H9 (cell line): ENCODE measurements around the gene SDC3. TPM values are rescaled to one million over a fixed set of nuclear protein-coding genes. Genes with fewer than 3 reads are reported as not detected.

Source experiments
- DNase-seq: peaks from one replicate; pipeline ENCODE4 v3.0.0-alpha.2; 2017
- H2AFZ ChIP-seq: one replicate; pipeline ENCODE4 v1.6.1; 2013; ENCODE audit warnings: mild to moderate bottlenecking, low read length, control low read depth, moderate library complexity
- H2AK5ac ChIP-seq: 2 replicates; pipeline ENCODE4 v1.6.1; 2013; ENCODE audit warnings: low read length, control low read depth, mixed read lengths; ENCODE audit not compliant: insufficient read length
- H2BK120ac ChIP-seq: one replicate; pipeline ENCODE4 v1.6.1; 2013; ENCODE audit warnings: low read depth, mild to moderate bottlenecking, low read length, control low read depth, inconsistent platforms; ENCODE audit not compliant: poor library complexity, severe bottlenecking
- H2BK12ac ChIP-seq: 2 replicates; pipeline ENCODE4 v1.6.1; 2013; ENCODE audit warnings: low read length, control low read depth, mixed read lengths, low read depth; ENCODE audit not compliant: insufficient read length
- H2BK15ac ChIP-seq: 2 replicates; pipeline ENCODE4 v1.6.1; 2013; ENCODE audit warnings: low read depth, low read length, control low read depth
- H2BK20ac ChIP-seq: one replicate; pipeline ENCODE4 v1.6.1; 2013; ENCODE audit warnings: low read depth, mild to moderate bottlenecking, low read length, control low read depth, inconsistent platforms; ENCODE audit not compliant: poor library complexity, severe bottlenecking
- H2BK5ac ChIP-seq: 2 replicates; pipeline ENCODE4 v1.6.1; 2013; ENCODE audit warnings: low read length, control low read depth, mixed read lengths; ENCODE audit not compliant: insufficient read length
- H3K14ac ChIP-seq: 2 replicates; pipeline ENCODE4 v1.6.1; 2013; ENCODE audit warnings: low read length, control low read depth; ENCODE audit not compliant: insufficient read depth
- H3K18ac ChIP-seq: 2 replicates; pipeline ENCODE4 v1.6.1; 2013; ENCODE audit warnings: low read depth, mild to moderate bottlenecking, mixed read lengths, low read length, control low read depth; ENCODE audit not compliant: insufficient read length
- H3K23ac ChIP-seq: 2 replicates; pipeline ENCODE4 v1.6.1; 2013; ENCODE audit warnings: low read length, control low read depth, mixed read lengths, low read depth; ENCODE audit not compliant: insufficient read length
- H3K23me2 ChIP-seq: 2 replicates; pipeline ENCODE4 v1.6.1; 2013; ENCODE audit warnings: low read depth, mild to moderate bottlenecking, mixed read lengths, low read length, control low read depth; ENCODE audit not compliant: insufficient read length, poor library complexity, severe bottlenecking
- H3K27ac ChIP-seq: 2 replicates; pipeline ENCODE4 v1.5.1; 2013; ENCODE audit warnings: low read length, control low read depth, mixed read lengths, low read depth; ENCODE audit not compliant: insufficient read length
- H3K27me3 ChIP-seq: 2 replicates; pipeline ENCODE4 v1.6.1; 2013; ENCODE audit warnings: low read length, control low read depth, inconsistent platforms; ENCODE audit not compliant: insufficient read depth
- H3K4ac ChIP-seq: 2 replicates; pipeline ENCODE4 v1.6.1; 2013; ENCODE audit warnings: low read depth, mild to moderate bottlenecking, control low read depth, inconsistent platforms, low read length, moderate library complexity
- H3K4me1 ChIP-seq: 2 replicates; pipeline ENCODE4 v1.6.1; 2013; ENCODE audit warnings: low read length, control low read depth, inconsistent platforms; ENCODE audit not compliant: insufficient read depth
- H3K4me2 ChIP-seq: 2 replicates; pipeline ENCODE4 v1.6.1; 2013; ENCODE audit warnings: low read length, control low read depth, mixed read lengths; ENCODE audit not compliant: insufficient read length, insufficient read depth
- H3K56ac ChIP-seq: 2 replicates; pipeline ENCODE4 v1.6.1; 2013; ENCODE audit warnings: low read depth, mild to moderate bottlenecking, mixed read lengths, low read length, control low read depth; ENCODE audit not compliant: insufficient read length
- H3K79me1 ChIP-seq: 2 replicates; pipeline ENCODE4 v1.6.1; 2013; ENCODE audit warnings: low read depth, mild to moderate bottlenecking, moderate library complexity, low read length, control low read depth, inconsistent platforms; ENCODE audit not compliant: insufficient read depth, poor library complexity, severe bottlenecking
- H3K79me2 ChIP-seq: 2 replicates; pipeline ENCODE4 v1.6.1; 2013; ENCODE audit warnings: low read length, control low read depth, inconsistent platforms; ENCODE audit not compliant: insufficient read depth
- H3K9ac ChIP-seq: 2 replicates; pipeline ENCODE4 v1.6.1; 2013; ENCODE audit warnings: low read length, control low read depth, mixed read lengths; ENCODE audit not compliant: insufficient read length; ENCODE audit errors: extremely low read depth
- H3K9me3 ChIP-seq: one replicate; pipeline ENCODE4 v1.6.1; 2013; ENCODE audit warnings: low read depth, low read length, inconsistent platforms; ENCODE audit not compliant: control insufficient read depth
- H3T11ph ChIP-seq: one replicate; pipeline ENCODE4 v1.6.1; 2013; ENCODE audit warnings: mild to moderate bottlenecking, low read length, control low read depth, inconsistent platforms
- H4K20me1 ChIP-seq: one replicate; pipeline ENCODE4 v1.6.1; 2013; ENCODE audit not compliant: control insufficient read depth, insufficient read length, insufficient read depth
- H4K5ac ChIP-seq: 2 replicates; pipeline ENCODE4 v1.6.1; 2013; ENCODE audit warnings: low read depth, mild to moderate bottlenecking, mixed read lengths, low read length, control low read depth; ENCODE audit not compliant: insufficient read length
- H4K8ac ChIP-seq: replicated peaks from 2 replicates; pipeline ENCODE4 v1.6.1; 2013; ENCODE audit warnings: low read length, control low read depth, mixed read lengths, low read depth; ENCODE audit not compliant: insufficient read length
- H4K91ac ChIP-seq: 2 replicates; pipeline ENCODE4 v1.6.1; 2013; ENCODE audit warnings: low read depth, mild to moderate bottlenecking, moderate library complexity, mixed read lengths, low read length, control low read depth; ENCODE audit not compliant: insufficient read length
- H3K27ac Mint-ChIP-seq, 3 experiments: 2 replicates in 2 of 3; 3 replicates in 1 of 3; pipeline ENCODE4 v1.8.0; 2020 to 2021; ENCODE audit warnings: mixed read lengths in 3 of 3, mild to moderate bottlenecking in 1 of 3, moderate library complexity in 1 of 3
- H3K27me3 Mint-ChIP-seq: 2 replicates; pipeline ENCODE4 v1.8.0; 2021; ENCODE audit warnings: low read depth, mild to moderate bottlenecking, moderate library complexity, mixed read lengths
- H3K36me3 Mint-ChIP-seq, 3 experiments: 2 replicates in 2 of 3; 3 replicates in 1 of 3; pipeline ENCODE4 v1.8.0; 2020 to 2021; ENCODE audit warnings: low read depth in 3 of 3, mixed read lengths in 3 of 3; ENCODE audit not compliant: insufficient read depth in 1 of 3
- H3K4me1 Mint-ChIP-seq, 2 experiments: 2 replicates each; pipeline ENCODE4 v1.8.0; 2020; ENCODE audit warnings: mixed read lengths in 2 of 2
- H3K4me3 Mint-ChIP-seq, 2 experiments: 2 replicates in 1 of 2; 3 replicates in 1 of 2; pipeline ENCODE4 v1.8.0; 2020 to 2021; ENCODE audit warnings: mild to moderate bottlenecking in 2 of 2, mixed read lengths in 2 of 2, moderate library complexity in 1 of 2
- H3K9me3 Mint-ChIP-seq, 2 experiments: 2 replicates in 1 of 2; 3 replicates in 1 of 2; pipeline ENCODE4 v1.8.0; 2020; ENCODE audit warnings: mild to moderate bottlenecking in 2 of 2, mixed read lengths in 2 of 2, moderate library complexity in 1 of 2
- WGBS: extraction: QIAGEN DNeasy Blood & Tissue Kit; methylation state at CpG from one replicate; pipeline ENCODE4 v1.1.7; 2013; ENCODE audit warnings: missing lambda C conversion rate, low lambda C conversion rate, mixed read lengths; ENCODE audit not compliant: insufficient read length; ENCODE audit errors: extremely low coverage; 5-methylcytosine and 5-hydroxymethylcytosine counted together
- total RNA-seq: library from RNA; stranded (reverse); gene quantifications from 2 replicates; pipeline ENCODE4 v1.2.1, GENCODE V29; 2021
- TF ChIP-seq, protein P1 (sequence below): fragments of 200-600 bp; sonication (generic); conservative IDR thresholded peaks from 3 replicates; pipeline ENCODE4 v1.8.0; 2021; ENCODE audit warnings: antibody characterized with exemption, mild to moderate bottlenecking

The SDC3 gene
- total RNA-seq, 1 experiment from 2014 or later: 25.9 TPM

DNA sequence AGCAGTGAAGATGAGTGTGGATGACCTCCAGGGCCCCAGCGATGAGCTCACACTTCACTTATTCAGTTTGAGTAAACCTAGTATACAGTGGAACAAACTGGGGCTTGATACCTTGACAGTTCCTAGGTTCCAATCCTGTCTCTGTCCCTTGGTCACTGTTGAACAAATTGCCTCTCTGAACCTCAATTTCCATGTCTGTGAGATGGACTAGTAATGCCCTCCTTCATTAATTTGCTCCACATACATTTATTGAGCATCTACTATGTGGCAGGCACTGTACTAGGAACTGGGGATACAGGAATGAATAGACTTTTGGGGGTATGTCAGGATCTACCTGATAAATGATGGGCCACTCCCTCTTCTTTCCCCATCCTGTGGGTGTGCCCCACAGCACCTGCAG, 57.3 kb downstream of the SDC3 start:
- H3K27me3 ChIP-seq: no peaks in the 10 kb centered on the region
- Mint-ChIP-seq H3K36me3 (no peaks in the 10 kb centered on the region; a peak in 1 of 7 replicates), H3K9me3 (no peaks in the 10 kb centered on the region), H3K27me3 (peaks cover 10% of the 10 kb centered on the region), H3K27ac (no peak overlapping the region), H3K4me3 (no peak overlapping the region), H3K4me1 (peaks cover 36 to 50% of the 10 kb centered on the region in 2 experiments)
- TF ChIP-seq, protein P1, sequence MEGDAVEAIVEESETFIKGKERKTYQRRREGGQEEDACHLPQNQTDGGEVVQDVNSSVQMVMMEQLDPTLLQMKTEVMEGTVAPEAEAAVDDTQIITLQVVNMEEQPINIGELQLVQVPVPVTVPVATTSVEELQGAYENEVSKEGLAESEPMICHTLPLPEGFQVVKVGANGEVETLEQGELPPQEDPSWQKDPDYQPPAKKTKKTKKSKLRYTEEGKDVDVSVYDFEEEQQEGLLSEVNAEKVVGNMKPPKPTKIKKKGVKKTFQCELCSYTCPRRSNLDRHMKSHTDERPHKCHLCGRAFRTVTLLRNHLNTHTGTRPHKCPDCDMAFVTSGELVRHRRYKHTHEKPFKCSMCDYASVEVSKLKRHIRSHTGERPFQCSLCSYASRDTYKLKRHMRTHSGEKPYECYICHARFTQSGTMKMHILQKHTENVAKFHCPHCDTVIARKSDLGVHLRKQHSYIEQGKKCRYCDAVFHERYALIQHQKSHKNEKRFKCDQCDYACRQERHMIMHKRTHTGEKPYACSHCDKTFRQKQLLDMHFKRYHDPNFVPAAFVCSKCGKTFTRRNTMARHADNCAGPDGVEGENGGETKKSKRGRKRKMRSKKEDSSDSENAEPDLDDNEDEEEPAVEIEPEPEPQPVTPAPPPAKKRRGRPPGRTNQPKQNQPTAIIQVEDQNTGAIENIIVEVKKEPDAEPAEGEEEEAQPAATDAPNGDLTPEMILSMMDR: no peak
- no peak overlapping the region for H4K91ac ChIP-seq
- WGBS: no CpG with 5 or more reads among the region's 1 CpG
- no peak overlapping the region for H3K4me2 ChIP-seq
- H2BK120ac ChIP-seq: no peak overlapping the region
- no peak for DNase-seq
- no peak overlapping the region for H2BK20ac ChIP-seq
- H3K79me2 ChIP-seq: no peaks in the 10 kb centered on the region
- H3K9ac ChIP-seq: no peak overlapping the region
- no peak overlapping the region for H4K8ac ChIP-seq
- no peaks in the 10 kb centered on the region for H4K20me1 ChIP-seq
- no peak overlapping the region for H2BK5ac ChIP-seq
- H3K14ac ChIP-seq: no peak overlapping the region
- no peaks in the 10 kb centered on the region for H3K9me3 ChIP-seq
- H2BK15ac ChIP-seq: no peak overlapping the region
- no peak overlapping the region for H3K23ac ChIP-seq
- no peaks in the 10 kb centered on the region for H3K23me2 ChIP-seq
- H3K56ac ChIP-seq: no peak overlapping the region
- no peak overlapping the region for H2BK12ac ChIP-seq
- no peak overlapping the region for H4K5ac ChIP-seq
- no peak overlapping the region for H3K18ac ChIP-seq
- H3K4ac ChIP-seq: no peak overlapping the region
- H3K4me1 ChIP-seq: peaks cover 6% of the 10 kb centered on the region; the same call in 1 of the 2 replicates
- H2AFZ ChIP-seq: no peak overlapping the region
- no peak overlapping the region for H2AK5ac ChIP-seq
- H3T11ph ChIP-seq: no peak overlapping the region
- H3K79me1 ChIP-seq: no peaks in the 10 kb centered on the region
- no peak overlapping the region for H3K27ac ChIP-seq
